HG03354 (cell line): ENCODE data around the gene KRT7.
"Not testable (repeated sequence)": the region's sequence is repeated elsewhere in the genome, so short reads cannot be mapped to it uniquely, and the experiment has no call there.

Source experiments
- ATAC-seq: cut with Tn5 transposase; IDR thresholded peaks from one replicate; pipeline ENCODE4 v1.9.1; 2021; ENCODE audit warnings: mild to moderate bottlenecking; ENCODE audit not compliant: unreplicated experiment, poor library complexity, severe bottlenecking

Gene KRT7

DNA sequence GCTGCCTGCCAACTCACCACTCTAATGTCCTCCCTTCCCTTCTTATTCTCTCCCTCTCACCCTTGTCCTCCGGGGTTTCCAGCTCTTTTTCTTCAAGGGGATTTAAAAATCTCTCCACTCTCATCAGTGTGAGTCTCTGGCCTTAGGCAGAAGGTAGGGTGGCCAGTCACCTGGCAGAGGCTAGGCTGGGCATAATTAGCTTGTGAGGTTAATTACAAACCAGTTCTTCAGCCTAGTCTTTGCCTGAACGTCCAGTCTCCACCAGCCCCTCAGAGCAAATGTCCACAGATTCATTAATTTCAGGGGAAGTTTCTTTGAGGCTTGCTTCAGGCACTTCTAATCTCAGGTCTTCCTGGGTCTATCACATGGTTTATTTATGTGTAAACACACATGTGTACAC, 6.7 kb downstream of the KRT7 start:
- no peak for ATAC-seq

GRCh38 chr12:52240247-52240646, 7.2 kb downstream of the KRT7 start:
- ATAC-seq = not testable (repeated sequence)

- no peak for ATAC-seq
Measured at GRCh38 chr12:52241205-52241842, 8.3 kb downstream of the KRT7 start.

- no peak for ATAC-seq
Measured at GRCh38 chr12:52242442-52243258, 9.6 kb downstream of the KRT7 start.

GRCh38 chr12:52243259-52243855, 10.3 kb downstream of the KRT7 start:
- ATAC-seq = no peak

- peak; percentile 93 for ATAC-seq
Measured at GRCh38 chr12:52243856-52244614, 11.0 kb downstream of the KRT7 start.

DNA sequence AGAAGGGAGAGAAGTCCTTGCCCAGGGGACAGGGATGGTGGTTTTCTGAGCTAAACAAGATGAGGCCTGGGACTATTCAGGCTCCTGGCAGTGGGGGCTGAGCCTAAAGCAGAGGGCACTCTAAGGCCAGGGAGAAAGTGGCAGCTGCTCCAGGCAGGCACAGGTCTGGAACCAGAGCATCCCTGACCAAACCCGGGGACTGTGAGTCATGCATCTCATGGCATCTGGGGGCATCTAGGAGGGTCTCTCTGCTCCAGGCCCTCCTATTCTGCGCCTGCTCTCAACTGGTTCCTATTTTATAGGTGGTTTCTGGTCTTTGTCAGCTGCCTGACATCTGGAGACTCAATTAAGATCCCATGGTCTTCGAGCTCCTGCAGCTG, 11.6 kb downstream of the KRT7 start:
- no peak for ATAC-seq

DNA sequence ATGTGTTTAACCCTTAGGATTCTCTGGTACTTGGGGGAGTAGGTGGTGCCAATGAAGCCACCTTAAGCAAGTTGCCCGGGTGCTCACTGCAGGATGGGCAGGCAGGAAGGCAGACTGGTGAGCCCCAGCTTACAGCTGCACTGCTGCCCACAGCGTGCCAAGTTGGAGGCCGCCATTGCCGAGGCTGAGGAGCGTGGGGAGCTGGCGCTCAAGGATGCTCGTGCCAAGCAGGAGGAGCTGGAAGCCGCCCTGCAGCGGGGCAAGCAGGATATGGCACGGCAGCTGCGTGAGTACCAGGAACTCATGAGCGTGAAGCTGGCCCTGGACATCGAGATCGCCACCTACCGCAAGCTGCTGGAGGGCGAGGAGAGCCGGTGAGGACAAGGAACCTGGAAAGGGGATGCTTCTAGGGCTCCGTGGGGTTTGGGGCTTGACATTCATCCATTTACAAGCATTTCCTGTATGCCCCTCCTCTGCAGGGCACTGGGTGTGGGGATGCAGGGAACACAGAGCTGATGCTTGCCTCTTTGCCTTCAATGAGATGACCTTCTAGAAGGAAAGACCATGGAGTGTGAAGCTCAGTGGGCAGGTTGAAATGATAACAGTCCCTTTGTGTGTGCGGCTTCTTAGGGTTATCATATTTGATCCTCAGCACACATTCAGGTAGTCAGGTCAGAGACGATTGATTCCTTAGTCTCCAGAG, 12.4 kb downstream of the KRT7 start:
- no peak for ATAC-seq

- ATAC-seq = no peak
Measured at GRCh38 chr12:52245962-52246569, 13.0 kb downstream of the KRT7 start.

- ATAC-seq = no peak
Measured at GRCh38 chr12:52246720-52247621, 13.9 kb downstream of the KRT7 start.

- no peak for ATAC-seq
Measured at GRCh38 chr12:52247622-52248540, 14.8 kb downstream of the KRT7 start.

GRCh38 chr12:52248541-52249461, 15.8 kb downstream of the KRT7 start:
- no peak for ATAC-seq

GRCh38 chr12:52249511-52250047, 16.5 kb downstream of the KRT7 start:
- ATAC-seq = no peak

DNA sequence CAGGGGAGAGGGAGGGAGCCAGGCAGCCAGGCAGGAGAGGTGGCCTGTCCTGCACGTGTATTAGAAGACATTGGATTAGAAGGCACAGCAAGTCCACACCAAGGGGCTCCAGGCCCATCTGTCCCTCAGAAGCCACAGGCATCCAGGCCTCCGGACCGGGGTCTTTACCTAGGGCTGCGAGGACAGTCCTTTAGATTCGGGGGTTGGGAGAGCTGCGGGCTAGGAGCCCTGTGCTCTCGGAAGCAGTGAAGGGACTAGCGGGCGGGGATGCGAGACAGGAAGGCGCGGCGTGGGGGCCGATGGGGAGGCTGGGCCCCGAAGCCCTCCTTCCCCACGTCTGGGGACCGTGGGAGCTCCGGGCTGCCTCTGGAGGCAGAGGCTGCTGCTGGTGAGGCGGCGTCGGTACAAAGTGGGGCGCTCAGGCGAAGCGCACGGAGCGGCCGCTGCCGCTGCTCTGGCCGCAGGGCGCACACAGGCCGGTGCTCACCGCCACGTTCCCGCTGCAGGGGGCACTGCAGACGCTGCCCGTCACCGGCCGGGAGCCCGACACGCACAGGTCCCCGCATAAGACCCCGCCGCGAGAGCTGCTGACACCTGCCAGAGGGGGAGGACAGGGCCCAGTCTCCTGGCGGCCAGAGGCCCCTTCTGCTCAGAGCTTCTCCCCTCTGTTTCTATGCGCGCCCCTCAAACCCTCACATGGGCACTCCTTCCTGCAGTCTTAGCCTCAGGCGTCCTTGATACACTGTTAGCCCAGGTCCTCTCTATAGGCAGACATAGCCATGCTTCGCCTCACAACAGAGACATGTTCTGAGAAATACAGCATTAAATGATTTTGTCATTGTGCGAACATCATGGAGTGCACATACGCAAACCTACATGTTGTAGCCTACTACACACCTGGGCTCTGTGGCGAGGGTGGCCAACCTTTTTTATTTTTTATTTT, 17.3 kb downstream of the KRT7 start:
- ATAC-seq = no peak
